WI38 (cell line): ENCODE data around the gene FAF1.
"Not testable (repeated sequence)": the region's sequence is repeated elsewhere in the genome, so short reads cannot be mapped to it uniquely, and the experiment has no call there.

Experiments
- H3K4me3 ChIP-seq: 2 replicates; pipeline ENCODE4 v1.5.1; 2011; ENCODE audit warnings: low read depth, mild to moderate bottlenecking, control low read depth, low read length
- TF ChIP-seq, protein P1 (sequence below): IDR thresholded peaks from 2 replicates; pipeline ENCODE4 v1.5.1; 2012; ENCODE audit warnings: low read depth, mild to moderate bottlenecking, control low read depth, low read length

Gene FAF1

DNA sequence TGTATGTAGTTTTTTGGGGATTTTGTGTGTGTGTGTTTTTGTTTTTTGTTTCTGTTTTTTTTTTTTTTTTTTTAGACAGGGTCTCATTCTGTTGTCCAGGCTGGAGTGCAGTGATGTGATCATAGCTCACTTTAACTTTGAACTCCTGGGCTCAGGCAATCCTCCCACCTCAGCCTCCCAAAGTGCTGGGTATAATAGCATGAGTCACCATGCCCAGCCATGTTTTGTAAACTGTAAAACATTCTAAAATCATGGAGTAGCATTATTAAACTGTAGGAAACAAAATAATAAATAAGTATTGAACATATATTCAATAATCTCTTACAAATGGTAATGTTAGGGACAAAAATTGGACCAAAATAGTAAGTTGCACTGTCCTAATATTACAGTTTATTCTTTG lies 124.0 kb downstream of the FAF1 start:
- TF ChIP-seq, protein P1, sequence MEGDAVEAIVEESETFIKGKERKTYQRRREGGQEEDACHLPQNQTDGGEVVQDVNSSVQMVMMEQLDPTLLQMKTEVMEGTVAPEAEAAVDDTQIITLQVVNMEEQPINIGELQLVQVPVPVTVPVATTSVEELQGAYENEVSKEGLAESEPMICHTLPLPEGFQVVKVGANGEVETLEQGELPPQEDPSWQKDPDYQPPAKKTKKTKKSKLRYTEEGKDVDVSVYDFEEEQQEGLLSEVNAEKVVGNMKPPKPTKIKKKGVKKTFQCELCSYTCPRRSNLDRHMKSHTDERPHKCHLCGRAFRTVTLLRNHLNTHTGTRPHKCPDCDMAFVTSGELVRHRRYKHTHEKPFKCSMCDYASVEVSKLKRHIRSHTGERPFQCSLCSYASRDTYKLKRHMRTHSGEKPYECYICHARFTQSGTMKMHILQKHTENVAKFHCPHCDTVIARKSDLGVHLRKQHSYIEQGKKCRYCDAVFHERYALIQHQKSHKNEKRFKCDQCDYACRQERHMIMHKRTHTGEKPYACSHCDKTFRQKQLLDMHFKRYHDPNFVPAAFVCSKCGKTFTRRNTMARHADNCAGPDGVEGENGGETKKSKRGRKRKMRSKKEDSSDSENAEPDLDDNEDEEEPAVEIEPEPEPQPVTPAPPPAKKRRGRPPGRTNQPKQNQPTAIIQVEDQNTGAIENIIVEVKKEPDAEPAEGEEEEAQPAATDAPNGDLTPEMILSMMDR, result no peak
- no peak overlapping the region for H3K4me3 ChIP-seq

DNA sequence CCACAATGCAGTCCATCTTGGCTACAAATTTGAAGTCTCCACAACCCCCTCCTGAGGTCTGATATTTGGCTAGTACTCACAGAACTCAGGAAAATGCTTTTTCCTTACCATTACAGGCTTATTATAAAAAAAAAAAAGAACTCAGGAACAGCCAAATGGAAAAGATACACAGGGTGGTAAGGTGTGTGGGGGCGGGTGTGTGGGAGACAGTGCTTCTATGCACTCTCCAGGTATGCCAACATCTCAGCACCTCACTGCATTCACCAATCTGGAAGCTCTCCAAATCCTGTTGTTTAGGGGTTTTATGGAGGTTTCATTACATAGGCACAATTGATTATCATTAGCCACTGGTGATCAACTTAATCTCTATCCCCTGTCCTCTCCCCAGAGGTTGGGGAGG lies 126.9 kb downstream of the FAF1 start:
- no peak overlapping the region for H3K4me3 ChIP-seq
- TF ChIP-seq, protein P1, result no peak

DNA sequence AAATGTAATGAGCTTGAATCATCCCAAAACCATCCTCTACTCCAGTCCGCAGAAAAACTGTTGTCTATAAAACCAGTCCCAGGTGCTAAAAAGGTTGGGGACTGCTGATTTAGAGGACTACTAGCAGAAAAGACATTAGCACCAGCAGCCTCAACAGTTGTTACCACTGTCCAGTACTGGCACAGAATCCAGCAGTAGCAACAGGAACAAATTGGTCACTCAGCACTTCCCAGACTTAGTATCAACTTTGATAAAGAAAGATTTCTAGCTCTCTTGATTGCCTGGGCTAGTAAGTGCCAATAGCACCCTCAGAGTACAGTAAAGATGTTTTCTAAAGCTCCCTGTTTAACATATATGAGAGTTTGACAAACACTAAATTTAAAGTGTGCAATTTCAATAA lies 127.9 kb downstream of the FAF1 start:
- no peak overlapping the region for H3K4me3 ChIP-seq
- TF ChIP-seq, protein P1, result no peak

DNA sequence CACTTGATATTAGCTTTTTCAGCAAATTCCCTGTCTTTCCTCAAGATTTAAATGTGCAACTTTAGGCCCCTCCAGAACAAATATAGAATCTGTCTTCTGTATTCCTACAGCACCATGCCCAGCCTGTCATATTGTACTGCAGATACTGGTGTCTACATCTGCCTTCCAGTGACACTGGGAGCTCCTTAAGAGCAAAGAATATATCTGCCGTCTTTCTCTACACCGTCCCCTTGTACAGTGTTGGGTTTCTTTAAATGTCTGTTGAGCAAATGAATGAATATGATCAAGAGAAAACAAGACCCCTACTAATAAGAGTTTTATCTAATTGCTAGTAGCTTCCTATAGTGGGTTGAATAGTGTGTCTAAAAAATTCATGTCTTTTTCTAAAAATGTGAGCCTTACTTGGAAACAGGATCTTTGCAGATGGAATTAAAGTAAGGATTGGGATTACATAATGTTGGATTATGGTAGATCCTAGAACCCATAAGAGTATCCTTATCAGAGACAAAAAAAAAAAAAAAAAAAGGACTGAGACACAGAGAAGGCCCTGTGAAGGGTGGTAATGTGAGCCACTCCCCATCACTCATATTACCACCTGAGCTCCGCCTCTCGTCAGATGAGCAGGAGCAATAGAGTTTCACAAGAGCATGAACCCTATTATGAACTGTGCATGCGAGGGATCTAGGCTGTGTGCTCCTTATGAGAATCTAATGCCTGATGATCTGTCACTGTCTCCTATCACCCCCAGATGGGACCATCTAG lies 128.6 kb downstream of the FAF1 start:
- TF ChIP-seq, protein P1, result no peak

DNA sequence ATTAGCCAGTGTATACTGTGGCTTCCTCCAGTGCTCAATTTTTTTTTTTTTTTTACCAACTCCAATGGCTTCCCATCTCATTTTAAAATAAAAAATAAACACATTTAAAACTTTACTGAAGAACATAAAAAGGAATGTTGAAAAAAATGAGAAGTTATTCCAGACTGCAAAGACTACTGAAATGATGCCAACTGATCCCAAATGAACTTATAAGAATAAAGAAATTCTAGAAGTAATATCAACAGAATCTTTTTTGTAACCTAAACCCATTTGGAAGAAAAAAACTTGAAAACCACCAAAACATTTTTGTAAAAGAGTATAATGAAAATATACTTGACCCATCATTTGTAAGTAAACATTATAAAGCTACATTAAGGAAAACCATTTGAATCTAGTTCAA lies 129.4 kb downstream of the FAF1 start:
- TF ChIP-seq, protein P1, result no peak
- H3K4me3 ChIP-seq, result no peak overlapping the region

More for the DNA sequence above, 128.6 kb downstream of the FAF1 start:
- H3K4me3 ChIP-seq, result no peak overlapping the region

DNA sequence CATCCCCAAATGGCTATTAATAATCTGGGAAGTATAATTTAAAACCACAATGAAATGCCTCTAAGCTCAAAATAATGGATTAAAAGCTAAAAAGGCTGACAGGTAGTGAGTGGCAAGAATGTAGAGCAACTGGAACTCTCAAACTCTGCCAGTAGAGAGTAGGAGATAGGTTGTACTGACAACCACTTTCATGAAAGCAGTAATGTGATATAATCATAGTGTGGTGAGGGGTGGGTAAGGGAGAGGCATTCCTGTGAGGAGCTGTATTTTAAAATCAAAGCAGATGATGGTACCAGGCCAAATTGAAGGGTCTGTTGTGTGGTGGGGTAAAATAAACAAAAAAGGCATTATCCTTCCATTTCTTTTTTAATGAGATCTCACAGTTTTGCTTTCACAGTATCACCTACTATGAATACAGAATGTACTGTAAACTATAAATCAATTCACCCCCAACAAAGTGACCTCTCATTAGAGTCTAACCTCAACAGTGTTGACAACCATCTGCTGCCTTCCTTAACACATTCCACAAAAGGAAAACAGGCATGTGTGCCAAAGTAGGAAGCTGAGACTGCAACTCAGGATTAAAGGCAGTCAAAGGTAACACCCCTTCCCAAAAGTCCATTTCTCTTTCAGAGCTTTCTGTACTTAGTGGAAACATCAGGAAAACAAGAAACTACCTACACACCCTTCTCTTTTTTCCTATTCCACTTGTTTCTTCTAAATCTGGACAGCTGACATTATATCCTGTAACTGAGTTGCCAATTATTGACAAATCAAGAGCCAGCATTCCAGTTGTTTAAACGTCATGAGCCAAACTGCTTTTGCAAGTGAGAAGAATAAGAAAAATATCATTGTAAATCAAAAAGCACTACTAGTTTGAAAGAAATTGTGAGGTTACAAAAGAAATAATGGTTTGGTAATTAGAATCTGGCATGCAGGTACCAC lies 130.8 kb downstream of the FAF1 start:
- H3K4me3 ChIP-seq, result no peak overlapping the region
- TF ChIP-seq, protein P1, result no peak

DNA sequence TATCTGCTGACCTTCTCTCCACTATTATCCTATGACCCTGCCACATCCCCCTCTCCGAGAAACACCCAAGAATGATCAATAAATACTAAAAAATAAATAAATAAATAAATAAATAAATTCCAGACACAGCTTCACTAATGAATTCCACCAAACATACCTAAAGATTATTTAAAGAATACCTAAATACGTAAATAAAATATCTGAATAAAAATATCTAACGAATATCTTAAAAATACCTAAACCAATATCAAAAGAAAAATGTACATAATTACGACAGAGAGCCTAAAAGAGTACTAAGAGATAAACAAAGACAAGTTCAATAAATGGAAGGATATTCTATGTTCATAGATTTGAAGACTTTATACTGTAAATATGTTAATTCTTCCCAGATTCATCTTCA lies 132.5 kb downstream of the FAF1 start:
- H3K4me3 ChIP-seq, result no peak overlapping the region
- TF ChIP-seq, protein P1, result no peak

DNA sequence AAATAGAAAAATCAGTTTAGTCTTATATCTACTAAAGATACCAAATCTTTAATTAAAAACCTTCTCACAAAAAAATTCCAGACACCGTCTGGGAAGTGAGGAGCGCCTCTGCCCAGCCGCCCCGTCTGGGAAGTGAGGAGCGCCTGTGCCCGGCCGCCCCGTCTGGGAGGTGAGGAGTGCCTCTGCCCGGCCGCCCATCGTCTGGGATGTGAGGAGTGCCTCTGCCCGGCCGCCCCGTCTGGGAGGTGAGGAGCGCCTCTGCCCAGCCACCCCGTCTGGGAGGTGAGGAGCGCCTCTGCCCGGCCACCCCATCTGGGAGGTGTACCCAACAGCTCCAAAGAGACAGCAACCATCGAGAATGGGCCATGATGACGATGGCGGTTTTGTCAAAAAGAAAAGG lies 133.3 kb downstream of the FAF1 start:
- H3K4me3 ChIP-seq, result not testable (repeated sequence)
